Measurements from ENCODE around the gene PDXDC1. TPM values are rescaled to one million over a fixed set of nuclear protein-coding genes. Genes with fewer than 3 reads are reported as not detected.
"Not testable (repeated sequence)": the region's sequence is repeated elsewhere in the genome, so short reads cannot be mapped to it uniquely, and the experiment has no call there.

The PDXDC1 gene
- total and polyA plus RNA-seq, 4 donors = 35.7 to 109 (median 69.6) TPM

DNA sequence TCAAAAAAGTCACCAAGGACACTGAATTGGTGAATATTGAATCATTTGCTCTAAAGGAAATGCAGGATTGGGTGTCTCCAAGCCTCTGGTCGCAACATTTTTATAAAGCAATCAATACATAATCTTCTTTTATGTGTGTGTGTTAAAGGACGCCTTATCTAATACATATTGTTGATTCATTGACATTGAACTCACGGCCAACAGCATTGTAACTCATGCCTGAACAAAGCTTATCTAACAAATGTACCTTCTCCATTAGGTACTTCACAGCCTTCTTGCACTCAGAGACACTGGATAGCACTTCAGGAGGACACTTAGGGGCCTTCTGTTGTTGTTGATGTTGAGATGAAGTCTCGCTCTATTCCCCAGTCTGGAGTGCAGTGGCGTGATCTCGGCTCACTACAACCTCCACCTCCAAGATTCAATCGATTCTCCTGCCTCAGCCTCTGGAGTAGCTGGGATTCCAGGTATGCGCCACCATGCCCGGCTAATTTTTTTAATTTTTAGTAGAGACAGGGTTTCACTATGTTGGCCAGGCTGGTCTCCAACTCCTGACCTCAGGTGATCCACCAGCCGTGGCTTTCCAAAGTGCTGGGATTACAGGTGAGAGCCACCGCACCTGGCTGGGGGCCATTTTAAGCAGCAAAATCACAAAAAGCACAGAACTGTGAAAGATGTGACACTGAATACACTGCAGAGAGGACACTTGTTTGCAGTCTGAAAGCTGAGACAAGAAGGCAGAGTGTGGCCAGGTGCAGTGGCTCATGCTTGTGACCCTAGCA, 13.2 kb upstream of the PDXDC1 start:
- WGBS, 2 donors = 87 to 93% methylated on average over 11 of the region's 11 CpGs
- Histone ChIP-seq H3K9me3 (ENCODE audit: control insufficient read depth in 4 of 4, insufficient read depth in 3 of 4, low read length in 3 of 4) (peaks cover 0 to 3% (median 0%) of the 10 kb centered on the region in 4 donors), H3K27ac (ENCODE audit: low read depth in 1 of 2, low read length in 1 of 2) (no peak overlapping the region), H3K36me3 (ENCODE audit: control insufficient read depth in 4 of 4, insufficient read depth in 4 of 4, low read length in 4 of 4) (no peaks in the 10 kb centered on the region), H3K4me3 (no peak overlapping the region), H3K9ac (ENCODE audit: insufficient read depth in 1 of 2, low read length in 2 of 2) (no peak overlapping the region), H3K4me1 (ENCODE audit: control insufficient read depth in 5 of 5, insufficient read depth in 5 of 5, low read length in 5 of 5) (peaks cover 0 to 4% (median 0%) of the 10 kb centered on the region in 5 donors), H3K27me3 (ENCODE audit: control insufficient read depth in 3 of 3, insufficient read depth in 3 of 3, low read length in 2 of 3) (no peaks in the 10 kb centered on the region)
- DNase-seq (no peak), ATAC-seq (ENCODE audit: insufficient read depth, low FRiP score) (no peak)
- TF ChIP-seq, protein P1, sequence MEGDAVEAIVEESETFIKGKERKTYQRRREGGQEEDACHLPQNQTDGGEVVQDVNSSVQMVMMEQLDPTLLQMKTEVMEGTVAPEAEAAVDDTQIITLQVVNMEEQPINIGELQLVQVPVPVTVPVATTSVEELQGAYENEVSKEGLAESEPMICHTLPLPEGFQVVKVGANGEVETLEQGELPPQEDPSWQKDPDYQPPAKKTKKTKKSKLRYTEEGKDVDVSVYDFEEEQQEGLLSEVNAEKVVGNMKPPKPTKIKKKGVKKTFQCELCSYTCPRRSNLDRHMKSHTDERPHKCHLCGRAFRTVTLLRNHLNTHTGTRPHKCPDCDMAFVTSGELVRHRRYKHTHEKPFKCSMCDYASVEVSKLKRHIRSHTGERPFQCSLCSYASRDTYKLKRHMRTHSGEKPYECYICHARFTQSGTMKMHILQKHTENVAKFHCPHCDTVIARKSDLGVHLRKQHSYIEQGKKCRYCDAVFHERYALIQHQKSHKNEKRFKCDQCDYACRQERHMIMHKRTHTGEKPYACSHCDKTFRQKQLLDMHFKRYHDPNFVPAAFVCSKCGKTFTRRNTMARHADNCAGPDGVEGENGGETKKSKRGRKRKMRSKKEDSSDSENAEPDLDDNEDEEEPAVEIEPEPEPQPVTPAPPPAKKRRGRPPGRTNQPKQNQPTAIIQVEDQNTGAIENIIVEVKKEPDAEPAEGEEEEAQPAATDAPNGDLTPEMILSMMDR (IDR thresholded peaks at IDR 0.05; ENCODE audit: control extremely low read depth, extremely low read depth) = no peak

DNA sequence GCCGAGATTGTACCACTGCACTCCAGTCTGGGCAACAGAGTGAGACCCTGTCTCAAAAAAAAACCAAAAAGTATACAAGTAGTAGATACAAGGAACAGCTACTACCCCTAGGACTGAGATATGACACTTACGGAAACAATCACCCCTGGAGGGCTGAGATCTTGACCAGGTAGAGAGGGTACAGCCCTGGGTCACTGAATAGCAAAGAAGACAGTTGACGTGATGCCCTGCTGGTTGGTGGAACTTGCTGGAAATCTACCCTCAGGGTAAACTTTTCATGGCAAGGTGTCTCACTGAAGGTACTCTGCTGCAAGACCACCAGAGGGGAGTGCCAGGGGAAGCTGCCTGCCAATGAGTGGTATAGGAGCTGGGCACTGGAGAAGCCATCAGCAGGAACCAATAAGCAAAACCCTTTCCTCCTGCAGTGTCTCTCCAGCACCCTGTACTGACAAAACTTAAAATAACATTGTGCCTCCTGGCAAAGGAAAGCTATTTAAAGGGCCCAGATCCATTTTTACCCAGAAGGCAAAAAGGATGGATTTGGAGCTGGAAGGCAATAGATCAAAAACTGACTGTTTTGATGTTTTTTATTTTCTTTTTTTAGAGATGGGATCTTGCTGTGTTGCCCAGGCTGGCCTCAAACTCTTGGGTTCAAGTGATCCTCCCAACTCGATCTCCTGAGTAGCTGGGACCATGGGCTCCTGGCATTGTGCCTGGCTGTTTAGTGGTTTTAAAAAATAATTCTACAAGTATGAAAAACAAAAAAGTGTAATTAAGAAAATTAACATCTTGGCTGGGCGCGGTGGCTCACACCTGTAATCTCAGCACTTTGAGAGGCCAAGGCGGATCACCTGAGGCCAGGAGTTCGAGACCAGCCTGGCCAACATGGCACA, 11.3 kb upstream of the PDXDC1 start:
- Histone ChIP-seq H3K9ac (ENCODE audit: insufficient read depth in 1 of 2, low read length in 2 of 2) (no peak overlapping the region), H3K27ac (ENCODE audit: low read depth in 1 of 2, low read length in 1 of 2) (no peak overlapping the region), H3K9me3 (ENCODE audit: control insufficient read depth in 4 of 4, insufficient read depth in 3 of 4, low read length in 3 of 4) (peaks cover 0 to 3% (median 0%) of the 10 kb centered on the region in 4 donors), H3K4me3 (no peak overlapping the region), H3K27me3 (ENCODE audit: control insufficient read depth in 3 of 3, insufficient read depth in 3 of 3, low read length in 2 of 3) (no peaks in the 10 kb centered on the region), H3K4me1 (ENCODE audit: control insufficient read depth in 5 of 5, insufficient read depth in 5 of 5, low read length in 5 of 5) (no peaks in the 10 kb centered on the region), H3K36me3 (ENCODE audit: control insufficient read depth in 4 of 4, insufficient read depth in 4 of 4, low read length in 4 of 4) (no peaks in the 10 kb centered on the region)
- WGBS, 2 donors = 79 to 83% methylated on average over 8 of the region's 8 CpGs
- no peak for DNase-seq
- TF ChIP-seq, protein P1 (IDR thresholded peaks at IDR 0.05; ENCODE audit: control extremely low read depth, extremely low read depth) = no peak
- ATAC-seq (ENCODE audit: insufficient read depth, low FRiP score) = no peak

DNA sequence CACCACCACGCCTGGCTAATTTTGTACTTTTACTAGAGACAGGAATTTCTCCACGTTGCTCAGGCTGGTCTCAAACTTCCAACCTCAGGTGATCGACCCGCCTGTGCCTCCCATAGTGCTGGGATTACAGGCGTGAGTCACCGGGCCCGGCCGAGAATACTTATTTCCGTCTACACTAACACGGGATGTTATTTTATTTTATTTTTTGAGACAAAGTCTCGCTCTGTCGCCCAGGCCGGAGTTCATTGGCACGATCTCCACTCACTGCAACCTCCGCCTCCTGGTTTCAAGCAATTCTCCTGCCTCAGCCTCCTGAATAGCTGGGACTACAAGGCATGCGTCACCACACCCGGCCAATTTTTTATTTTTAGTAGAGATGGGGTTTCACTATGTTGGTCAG, 9.5 kb upstream of the PDXDC1 start:
- TF ChIP-seq, protein P1 (IDR thresholded peaks at IDR 0.05; ENCODE audit: control extremely low read depth, extremely low read depth) = no peak
- H3K27me3 ChIP-seq (ENCODE audit: control insufficient read depth in 3 of 3, insufficient read depth in 3 of 3, low read length in 2 of 3) = no peaks in the 10 kb centered on the region
- H3K4me3 ChIP-seq = no peak overlapping the region
- 91 to 93% methylated on average over 17 of the region's 17 CpGs for WGBS, 2 donors
- ATAC-seq (ENCODE audit: insufficient read depth, low FRiP score) (no peak), DNase-seq (no peak)
- H3K36me3 ChIP-seq (ENCODE audit: control insufficient read depth in 4 of 4, insufficient read depth in 4 of 4, low read length in 4 of 4) = no peaks in the 10 kb centered on the region
- no peaks in the 10 kb centered on the region for H3K4me1 ChIP-seq (ENCODE audit: control insufficient read depth in 5 of 5, insufficient read depth in 5 of 5, low read length in 5 of 5)
- H3K9me3 ChIP-seq (ENCODE audit: control insufficient read depth in 4 of 4, insufficient read depth in 3 of 4, low read length in 3 of 4) = peaks cover 0 to 3% (median 0%) of the 10 kb centered on the region in 4 donors
- no peak overlapping the region for H3K27ac ChIP-seq (ENCODE audit: low read depth in 1 of 2, low read length in 1 of 2)
- no peak overlapping the region for H3K9ac ChIP-seq (ENCODE audit: insufficient read depth in 1 of 2, low read length in 2 of 2)

DNA sequence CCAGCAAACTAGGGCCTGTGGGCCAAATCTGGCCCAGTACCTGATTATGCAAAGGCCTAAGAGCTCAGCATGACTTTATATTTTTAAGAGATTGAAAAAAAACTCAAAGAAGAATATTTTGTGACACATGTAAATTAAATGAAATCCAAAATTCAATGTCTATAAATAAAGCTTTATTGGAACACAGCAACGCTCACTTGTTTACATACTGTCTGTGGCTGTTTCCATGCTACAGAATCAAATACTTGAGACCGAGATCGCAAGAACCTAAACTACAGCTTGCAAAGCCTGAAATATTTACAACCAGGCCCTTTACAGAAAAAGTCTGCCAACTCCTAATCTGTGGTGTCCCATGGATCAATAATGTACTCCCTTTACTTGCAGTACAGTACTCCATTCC, 5.0 kb upstream of the PDXDC1 start:
- not testable (repeated sequence) for ATAC-seq (ENCODE audit: insufficient read depth, low FRiP score); H3K27me3 ChIP-seq (ENCODE audit: control insufficient read depth in 3 of 3, insufficient read depth in 3 of 3, low read length in 2 of 3); H3K9me3 ChIP-seq (ENCODE audit: control insufficient read depth in 4 of 4, insufficient read depth in 3 of 4, low read length in 3 of 4); H3K27ac ChIP-seq (ENCODE audit: low read depth in 1 of 2, low read length in 1 of 2); H3K36me3 ChIP-seq (ENCODE audit: control insufficient read depth in 4 of 4, insufficient read depth in 4 of 4, low read length in 4 of 4); DNase-seq; H3K4me1 ChIP-seq (ENCODE audit: control insufficient read depth in 5 of 5, insufficient read depth in 5 of 5, low read length in 5 of 5); H3K9ac ChIP-seq (ENCODE audit: insufficient read depth in 1 of 2, low read length in 2 of 2); H3K4me3 ChIP-seq
- WGBS, 2 donors = 91 to 94% methylated on average over 3 of the region's 3 CpGs

DNA sequence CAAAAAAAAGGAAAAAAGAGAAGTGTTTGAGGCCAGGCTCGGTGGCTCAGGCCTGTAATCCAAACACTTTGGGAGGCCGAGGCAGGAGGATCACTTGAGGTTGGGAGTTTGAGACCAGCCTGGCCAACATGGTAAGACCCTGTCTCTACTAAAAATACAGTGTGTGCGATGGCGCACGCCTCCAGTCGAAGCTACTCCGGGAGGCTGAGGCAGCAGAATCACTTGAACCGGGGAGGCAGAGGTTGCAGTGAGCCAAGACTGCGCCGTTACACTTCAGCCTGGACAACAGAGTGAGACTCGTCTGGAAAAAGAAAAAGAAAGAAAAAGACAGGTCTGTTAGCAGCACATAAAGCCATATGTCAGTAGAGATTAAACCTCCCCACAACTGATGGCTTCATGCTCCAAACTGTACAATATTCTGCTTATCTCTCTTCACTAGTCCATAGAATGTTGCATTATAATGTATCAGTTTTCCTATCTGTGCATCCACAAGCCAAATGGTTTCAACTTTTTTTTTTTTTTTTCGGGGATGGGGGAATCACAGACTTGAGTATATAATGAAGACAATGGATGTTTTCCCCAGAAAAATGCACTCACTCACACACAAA, 3.1 kb upstream of the PDXDC1 start:
- H3K36me3 ChIP-seq (ENCODE audit: control insufficient read depth in 4 of 4, insufficient read depth in 4 of 4, low read length in 4 of 4); ATAC-seq (ENCODE audit: insufficient read depth, low FRiP score); H3K9ac ChIP-seq (ENCODE audit: insufficient read depth in 1 of 2, low read length in 2 of 2); H3K4me3 ChIP-seq; H3K4me1 ChIP-seq (ENCODE audit: control insufficient read depth in 5 of 5, insufficient read depth in 5 of 5, low read length in 5 of 5); H3K27me3 ChIP-seq (ENCODE audit: control insufficient read depth in 3 of 3, insufficient read depth in 3 of 3, low read length in 2 of 3); H3K9me3 ChIP-seq (ENCODE audit: control insufficient read depth in 4 of 4, insufficient read depth in 3 of 4, low read length in 3 of 4); DNase-seq; H3K27ac ChIP-seq (ENCODE audit: low read depth in 1 of 2, low read length in 1 of 2): not testable (repeated sequence)
- WGBS, 2 donors = 94 to 95% methylated on average over 12 of the region's 12 CpGs
